Stimulated activated CD4-positive, alpha-beta T cell treated with anti-CD3 and anti-CD28 coated beads, Interleukin-4, amount 100 ng/mL, for 24 hours (primary cell): Measurements from ENCODE around the gene SLMAP.
"Not testable (repeated sequence)": the region's sequence is repeated elsewhere in the genome, so short reads cannot be mapped to it uniquely, and the experiment has no call there.

Source experiments
- DNase-seq: peaks from one replicate; pipeline ENCODE4 v3.0.0-alpha.2; 2020

The SLMAP gene

GRCh38 chr3:57794951-57795350, 38.8 kb downstream of the SLMAP start:
- DNase-seq: no peak

DNA sequence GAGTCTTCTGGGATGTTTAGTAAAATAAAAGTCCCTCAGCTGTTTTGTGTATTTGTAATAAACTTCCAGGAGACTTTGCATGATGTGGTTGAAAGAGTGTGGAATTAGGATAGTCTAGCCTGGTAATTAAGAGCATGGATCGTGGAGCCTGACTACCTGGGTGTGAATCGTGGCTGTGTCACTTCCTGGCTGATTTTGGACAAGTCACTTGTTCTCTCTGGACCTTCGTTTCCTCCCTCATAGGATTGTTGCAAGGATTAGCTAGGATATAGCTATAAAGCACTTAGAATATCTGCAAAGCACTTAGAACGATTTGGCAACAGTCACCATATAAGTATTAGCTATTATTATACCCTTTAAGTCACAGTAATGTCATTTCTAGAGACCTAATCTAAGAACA, 40.2 kb downstream of the SLMAP start:
- no peak for DNase-seq

- DNase-seq: no peak
These were observed 41.8 kb downstream of the SLMAP start for GRCh38 chr3:57797701-57798487.

DNA sequence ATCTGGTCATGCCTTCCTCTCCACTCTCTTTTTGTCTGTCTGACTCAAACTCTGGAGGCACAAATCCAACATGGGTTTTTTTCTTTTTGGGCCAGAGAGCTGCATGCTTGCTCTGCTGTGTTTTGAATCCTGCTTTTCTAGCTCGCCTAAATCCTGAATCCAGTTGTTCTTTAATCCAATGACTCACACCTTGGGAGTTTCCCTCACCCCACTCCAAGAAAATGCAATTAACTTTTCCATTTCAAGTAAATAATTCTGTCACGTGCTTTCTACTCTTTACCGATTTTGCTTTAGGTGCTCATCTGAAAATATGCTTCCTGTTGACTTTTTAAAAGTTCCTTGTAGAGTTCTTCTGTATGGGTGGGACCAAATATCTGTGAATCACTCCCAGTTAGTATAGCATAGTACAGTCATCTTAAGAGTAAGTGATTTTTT, 47.6 kb downstream of the SLMAP start:
- no peak for DNase-seq

DNA sequence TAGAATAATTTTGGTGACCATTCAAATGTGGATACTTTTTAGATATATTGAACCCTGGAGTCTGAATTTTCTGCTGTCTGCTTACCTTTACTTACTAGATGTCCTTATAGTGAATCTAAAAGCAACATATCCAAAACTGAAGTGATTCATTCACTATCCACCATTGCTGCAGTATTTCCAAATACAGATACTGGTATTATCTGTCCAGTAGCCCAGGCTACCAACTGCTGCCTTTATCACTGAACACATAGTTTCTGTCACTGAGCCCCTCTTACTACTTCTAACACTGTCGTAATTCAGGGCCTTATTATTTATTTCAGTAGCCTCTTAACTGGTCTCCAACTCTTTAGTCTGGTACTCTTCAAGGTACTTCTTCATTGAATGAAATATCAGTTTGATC, 49.2 kb downstream of the SLMAP start:
- no peak for DNase-seq

DNA sequence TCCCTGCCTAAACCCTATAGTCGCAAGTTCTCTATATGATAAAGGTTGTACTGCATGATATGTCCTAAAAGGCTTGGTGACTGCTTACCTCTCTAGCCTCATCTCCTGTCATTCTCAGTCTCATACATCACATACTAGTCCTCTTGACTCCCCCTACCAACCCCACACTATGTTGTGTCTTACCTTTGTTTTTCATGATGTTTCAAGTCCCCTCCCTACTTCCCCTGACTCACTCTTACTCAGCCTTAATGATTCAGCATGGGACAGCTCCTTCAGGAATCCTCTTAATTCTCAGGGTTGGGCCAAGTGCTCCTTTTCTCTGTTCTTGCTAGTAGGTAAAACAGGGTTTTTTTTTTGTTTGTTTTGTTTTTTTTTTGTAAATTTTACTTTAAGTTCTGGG, 49.6 kb downstream of the SLMAP start:
- DNase-seq: peak; percentile 35

- not testable (repeated sequence) for DNase-seq
These were observed 50.1 kb downstream of the SLMAP start for GRCh38 chr3:57806195-57806594.

DNA sequence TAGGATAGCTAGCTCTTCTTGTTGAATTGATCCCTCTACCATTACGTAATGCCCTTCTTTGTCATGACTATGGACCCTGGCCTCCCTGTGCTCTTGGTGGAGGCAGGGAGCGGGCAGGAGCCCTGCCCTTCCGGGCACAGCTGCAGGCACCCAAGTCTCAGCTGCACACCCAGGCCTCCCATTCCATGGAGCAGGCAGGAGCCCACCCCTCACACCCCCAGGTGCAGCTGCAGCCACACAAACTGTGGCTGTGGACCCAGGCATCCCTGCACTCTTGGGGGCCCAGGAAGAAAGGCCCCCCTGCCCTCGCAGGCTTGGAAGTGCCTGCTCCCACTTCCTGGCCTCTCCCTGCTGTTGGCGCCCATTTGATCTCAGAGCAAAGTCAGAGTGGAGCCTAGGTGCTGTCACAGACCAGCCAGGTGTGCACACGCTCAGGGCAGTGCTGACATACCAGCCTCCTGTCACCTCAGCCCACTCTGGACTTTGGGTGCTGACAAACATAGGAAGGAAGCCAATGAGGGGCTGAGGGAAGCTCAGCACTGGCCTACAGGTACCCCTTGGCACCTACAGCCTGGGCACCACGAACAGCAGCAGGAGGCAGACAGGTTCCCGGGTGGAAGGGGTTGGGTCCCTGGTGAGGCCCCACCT, 53.0 kb downstream of the SLMAP start:
- DNase-seq: no peak

- DNase-seq: no peak
These were observed 53.5 kb downstream of the SLMAP start for GRCh38 chr3:57809609-57809968.

DNA sequence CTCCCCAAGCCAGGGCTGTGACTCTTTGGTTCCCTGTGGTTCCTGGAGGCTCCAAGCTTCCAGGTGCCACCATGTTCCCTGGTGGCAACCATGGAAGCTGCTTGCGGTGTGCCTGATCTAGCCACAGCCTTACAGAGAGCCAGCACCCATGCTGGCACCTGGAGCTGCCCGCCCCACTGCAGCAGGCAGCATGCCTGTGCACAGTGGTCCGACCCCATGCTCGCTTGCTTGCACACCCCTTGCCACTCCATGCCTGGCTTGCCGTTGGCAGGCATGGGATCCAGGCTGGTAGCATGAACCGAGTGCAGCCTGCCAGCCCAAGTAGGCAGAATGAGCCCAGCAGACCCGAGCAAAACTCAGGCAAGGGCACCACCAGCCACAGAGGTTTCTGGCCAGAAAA, 53.9 kb downstream of the SLMAP start:
- DNase-seq: no peak

DNA sequence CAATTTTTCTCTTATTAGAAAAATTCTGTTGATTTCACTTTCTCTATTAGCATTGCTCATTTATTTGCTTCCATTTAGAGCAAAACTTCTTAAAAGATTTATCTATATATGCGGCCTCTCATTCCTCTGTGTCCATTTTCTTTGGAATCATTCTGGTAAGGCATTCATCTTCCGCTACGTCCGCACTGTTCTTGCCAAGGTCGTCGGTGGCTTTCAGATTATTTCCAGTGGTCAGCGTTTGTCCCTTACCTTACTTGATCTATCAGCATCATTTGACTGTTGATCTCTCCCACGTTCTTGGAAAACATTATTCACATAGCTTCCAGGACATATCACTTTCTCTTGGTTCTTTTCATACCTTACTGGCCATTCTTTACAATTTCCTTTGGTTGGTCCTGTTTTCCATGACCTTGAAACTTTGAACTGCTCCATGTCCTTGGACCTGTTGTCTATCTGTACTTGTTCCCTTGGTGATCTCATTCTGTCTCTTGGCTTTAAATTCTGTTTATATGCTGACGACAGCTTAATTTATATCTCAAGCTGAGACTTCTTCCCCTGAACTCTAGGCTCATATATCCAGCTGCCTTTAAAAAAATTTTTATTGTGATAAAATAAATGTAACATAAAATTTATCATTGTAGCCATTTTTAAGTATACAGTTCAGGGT, 54.5 kb downstream of the SLMAP start:
- DNase-seq: no peak

DNA sequence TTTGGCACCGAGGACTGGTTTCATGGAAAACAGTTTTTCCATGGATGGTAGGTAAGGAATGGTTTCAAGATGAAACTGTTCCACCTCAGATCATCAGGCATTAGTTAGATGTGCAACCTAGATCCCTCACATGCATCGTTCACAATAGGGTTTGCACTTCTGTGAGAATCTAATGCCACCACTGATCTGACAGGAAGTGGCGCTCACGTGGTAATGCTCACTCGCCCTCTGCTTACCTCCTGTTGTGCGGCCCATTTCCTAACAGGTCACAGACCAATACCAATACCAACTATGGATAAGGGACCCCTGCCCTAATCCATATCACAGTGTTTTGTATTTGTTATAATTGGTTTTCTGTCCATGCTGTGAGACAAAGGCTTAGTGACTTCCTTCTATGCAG, 58.9 kb downstream of the SLMAP start:
- peak; percentile 16 for DNase-seq

DNA sequence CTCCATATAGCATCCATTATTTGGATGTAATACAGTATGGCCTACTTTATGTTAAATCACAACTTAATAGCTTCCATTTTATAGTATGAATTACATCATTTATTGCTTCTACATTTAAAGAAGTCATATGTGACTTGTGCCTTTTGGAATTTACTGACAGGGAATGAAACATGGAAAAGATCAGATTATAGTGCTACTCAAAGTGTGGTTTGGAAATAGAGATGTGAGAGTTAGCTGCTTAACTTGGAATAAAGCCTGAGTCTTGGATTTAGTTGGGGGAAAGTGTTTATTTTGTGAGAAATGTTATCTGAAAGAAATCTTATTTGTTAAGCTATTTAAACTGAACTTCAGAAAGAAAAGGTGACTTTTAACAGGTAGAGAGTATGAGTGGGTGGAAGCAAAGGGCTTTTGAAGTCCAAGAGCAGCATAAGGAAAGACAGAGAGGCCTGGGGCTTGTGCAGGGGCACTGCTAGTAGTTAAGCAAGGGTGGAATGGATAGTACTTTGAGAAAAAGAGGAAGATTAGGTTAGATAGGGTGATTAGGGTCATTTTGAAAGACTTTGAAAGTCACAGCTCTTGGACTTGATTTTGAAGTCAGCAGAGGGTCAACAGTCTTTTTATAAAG, 60.5 kb downstream of the SLMAP start:
- DNase-seq: no peak

- DNase-seq: no peak
These were observed 62.7 kb downstream of the SLMAP start for GRCh38 chr3:57818772-57819171.

GRCh38 chr3:57820479-57820878, 64.4 kb downstream of the SLMAP start:
- no peak for DNase-seq

GRCh38 chr3:57821765-57822164, 65.7 kb downstream of the SLMAP start:
- no peak for DNase-seq

DNA sequence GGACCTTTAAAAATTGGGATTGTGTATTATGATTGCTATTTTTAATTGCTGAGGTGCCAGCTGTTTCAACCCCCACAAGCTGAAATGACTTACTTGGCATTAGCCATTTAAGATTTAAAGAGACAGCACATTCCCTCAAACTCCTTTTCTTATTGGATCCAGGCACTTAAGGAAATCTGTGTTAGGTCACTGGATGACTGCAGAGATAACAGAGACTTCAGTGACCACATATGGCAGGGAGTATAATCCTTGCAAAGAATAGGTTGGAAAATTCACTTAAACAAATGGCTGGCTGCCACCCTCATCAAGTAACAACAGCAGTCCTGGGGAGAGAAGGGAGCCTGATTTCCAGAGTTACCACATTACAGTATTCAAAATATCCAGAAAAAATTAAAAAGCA, 66.6 kb downstream of the SLMAP start:
- no peak for DNase-seq

GRCh38 chr3:57825116-57825515, 69.0 kb downstream of the SLMAP start:
- DNase-seq: no peak

DNA sequence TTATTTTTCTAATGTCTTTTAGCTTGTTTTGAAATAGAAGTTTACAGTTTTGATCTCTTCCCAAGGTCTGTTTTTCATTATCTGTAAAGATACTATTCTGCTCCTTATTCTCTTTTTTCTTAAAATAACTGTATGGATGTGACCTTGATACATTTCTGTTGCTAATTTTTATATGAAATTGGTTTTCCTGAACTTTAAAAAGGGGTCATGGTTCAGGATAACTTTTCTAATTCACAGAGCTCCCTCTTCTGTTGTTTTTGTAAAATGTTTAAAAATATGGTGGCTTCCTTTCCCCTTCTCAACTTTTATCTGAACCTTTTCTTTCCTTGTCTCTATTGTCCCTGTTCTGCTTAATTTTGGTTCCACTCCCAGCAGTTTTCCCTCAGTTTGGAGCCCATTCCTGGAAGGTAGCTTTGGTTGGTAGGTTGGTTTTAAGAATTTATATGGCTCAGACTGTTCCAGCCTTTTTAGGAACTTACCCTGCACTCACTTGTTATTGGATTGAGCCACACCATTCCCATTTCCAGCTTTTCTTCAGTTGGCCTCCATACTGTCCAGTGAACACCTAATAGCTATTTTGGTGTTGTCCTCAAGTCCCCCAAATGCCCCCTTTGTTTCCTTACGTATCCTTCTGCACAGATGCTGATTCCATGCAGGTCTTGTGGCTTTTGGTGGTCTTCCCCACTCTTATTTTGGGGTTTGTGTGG, 70.3 kb downstream of the SLMAP start:
- no peak for DNase-seq

GRCh38 chr3:57826952-57827723, 71.0 kb downstream of the SLMAP start:
- no peak for DNase-seq

DNA sequence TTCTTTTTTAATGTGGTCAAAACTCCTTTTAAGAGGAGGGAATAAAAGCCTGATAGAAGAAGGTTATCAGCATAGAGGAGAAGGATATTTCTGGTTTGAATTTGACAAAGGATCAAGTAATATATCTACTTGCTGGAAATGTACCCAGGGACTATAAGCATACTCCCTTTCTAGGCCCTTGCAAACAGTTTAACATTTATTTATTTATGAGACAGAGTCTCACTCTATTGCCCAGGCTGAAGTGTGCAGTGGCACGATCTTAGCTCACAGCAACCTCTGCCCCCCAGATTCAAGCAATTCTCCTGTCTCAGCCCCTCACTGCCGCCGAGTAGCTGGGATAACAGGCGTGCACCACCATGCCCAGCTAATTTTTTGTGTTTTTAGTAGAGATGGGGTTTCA, 71.6 kb downstream of the SLMAP start:
- no peak for DNase-seq

GRCh38 chr3:57832486-57832885, 76.4 kb downstream of the SLMAP start:
- no peak for DNase-seq
